Activated CD4-positive, alpha-beta T cell treated with anti-CD3 and anti-CD28 coated beads, Interleukin-2, amount 50 U/mL, for 24 hours (primary cell): ENCODE results near the gene CCDC192.
"Not testable (repeated sequence)": the region's sequence is repeated elsewhere in the genome, so short reads cannot be mapped to it uniquely, and the experiment has no call there.

Source experiments
- DNase-seq, 2 donors: peaks; one replicate each; pipeline ENCODE4 v3.0.0-alpha.2; 2020; ENCODE audit warnings: low read depth in 1 of 2, low spot score in 1 of 2

The CCDC192 gene

GRCh38 chr5:127702926-127703561 lies at the start of gene CCDC192:
CCDC192 (plus strand) TSS chr5:127703391; CDS start chr5:127703446, 55 bp downstream.
- DNase-seq, result no peak

- DNase-seq, result no peak
Observed at GRCh38 chr5:127656825-127657224, 46.4 kb upstream of the CCDC192 start.

- no peak for DNase-seq
Observed at GRCh38 chr5:127660047-127660733, 43.0 kb upstream of the CCDC192 start.

GRCh38 chr5:127664093-127664492 lies 39.1 kb upstream of the CCDC192 start:
- DNase-seq, result no peak

GRCh38 chr5:127665641-127666040 lies 37.5 kb upstream of the CCDC192 start:
- no peak for DNase-seq

- no peak for DNase-seq
Observed at GRCh38 chr5:127666043-127666716, 37.0 kb upstream of the CCDC192 start.

- no peak for DNase-seq
Observed at GRCh38 chr5:127667926-127668325, 35.3 kb upstream of the CCDC192 start.

GRCh38 chr5:127671218-127671617 lies 32.0 kb upstream of the CCDC192 start:
- no peak for DNase-seq

- no peak for DNase-seq
Observed at GRCh38 chr5:127673117-127673800, 29.9 kb upstream of the CCDC192 start.

- DNase-seq, result not testable (repeated sequence)
Observed at GRCh38 chr5:127676951-127677350, 26.2 kb upstream of the CCDC192 start.

GRCh38 chr5:127679691-127680330 lies 23.4 kb upstream of the CCDC192 start:
- DNase-seq, result not testable (repeated sequence)

GRCh38 chr5:127680595-127680994 lies 22.6 kb upstream of the CCDC192 start:
- no peak for DNase-seq

- no peak for DNase-seq
Observed at GRCh38 chr5:127683008-127683407, 20.2 kb upstream of the CCDC192 start.

- DNase-seq, result no peak
Observed at GRCh38 chr5:127684726-127685467, 18.3 kb upstream of the CCDC192 start.

- no peak for DNase-seq
Observed at GRCh38 chr5:127685662-127686061, 17.5 kb upstream of the CCDC192 start.

- no peak for DNase-seq
Observed at GRCh38 chr5:127686424-127686823, 16.8 kb upstream of the CCDC192 start.

GRCh38 chr5:127694518-127695171 lies 8.5 kb upstream of the CCDC192 start:
- no peak for DNase-seq

- DNase-seq, result no peak
Observed at GRCh38 chr5:127695346-127695745, 7.8 kb upstream of the CCDC192 start.

GRCh38 chr5:127696683-127697082 lies 6.5 kb upstream of the CCDC192 start:
- DNase-seq, result no peak
